A549 (cell line): ENCODE measurements around the gene FBLN1.

Experiments
- CTCF ChIP-seq: fragments of >200 bp; sonication (Bioruptor Twin); formaldehyde crosslinking; IDR thresholded peaks from 3 replicates; pipeline ENCODE4 v1.5.1; 2016
- NPAS2 ChIP-seq: fragments of 250-450 bp; sonication (Bioruptor Pico); IDR thresholded peaks from 2 replicates; pipeline ENCODE4 v1.8.0; 2022; ENCODE audit warnings: mild to moderate bottlenecking, moderate library complexity, borderline replicate concordance
- SMC3 ChIP-seq: fragments of >200 bp; sonication (Bioruptor Twin); formaldehyde crosslinking; IDR thresholded peaks from 3 replicates; pipeline ENCODE4 v1.6.1; 2018; ENCODE audit warnings: inconsistent platforms

GRCh38 chr22:45576273-45576625 is 73.6 kb downstream of the FBLN1 start:
- TF ChIP-seq CTCF, result no peak
- no peak for TF ChIP-seq SMC3
- TF ChIP-seq NPAS2, result no peak
